ENCODE data around the gene RBCK1. TPM values are rescaled to one million over a fixed set of nuclear protein-coding genes. Genes with fewer than 3 reads are reported as not detected.

The RBCK1 gene
- total RNA-seq, 1 experiment from 2014 or later: 46.8 TPM

DNA sequence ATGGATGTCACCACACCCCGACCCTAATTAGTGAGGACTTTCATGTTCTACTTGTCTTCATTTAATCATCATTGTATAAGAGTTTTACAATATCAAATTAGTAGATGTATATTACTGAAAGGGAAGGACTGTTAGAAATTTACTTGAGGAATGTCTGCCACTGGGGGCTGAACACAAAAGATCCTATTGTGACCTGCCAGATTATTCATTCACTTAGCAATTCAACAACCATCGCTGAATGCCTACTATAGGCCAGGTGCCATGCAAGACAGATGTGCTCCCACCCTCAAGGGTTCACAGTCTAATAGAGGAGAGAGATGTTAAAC lies 8.0 kb upstream of the RBCK1 start:
- no peaks in the 10 kb centered on the region for H3K9me3 ChIP-seq (ENCODE audit: control insufficient read depth, low read depth, low read length)
- no peak overlapping the region for H3K27ac ChIP-seq (ENCODE audit: insufficient read length, low read depth, low read length)
- DNase-seq: no peak
- no peaks in the 10 kb centered on the region for H3K23me2 ChIP-seq (ENCODE audit: insufficient read length, low read depth, low read length, poor library complexity, severe bottlenecking)
- peaks cover 5% of the 10 kb centered on the region; the same call in 1 of the 2 replicates for H3K4me1 ChIP-seq (ENCODE audit: insufficient read depth, low read length)
- H3K18ac ChIP-seq (ENCODE audit: insufficient read length, low read depth, low read length): no peak overlapping the region
- TF ChIP-seq, protein P1, sequence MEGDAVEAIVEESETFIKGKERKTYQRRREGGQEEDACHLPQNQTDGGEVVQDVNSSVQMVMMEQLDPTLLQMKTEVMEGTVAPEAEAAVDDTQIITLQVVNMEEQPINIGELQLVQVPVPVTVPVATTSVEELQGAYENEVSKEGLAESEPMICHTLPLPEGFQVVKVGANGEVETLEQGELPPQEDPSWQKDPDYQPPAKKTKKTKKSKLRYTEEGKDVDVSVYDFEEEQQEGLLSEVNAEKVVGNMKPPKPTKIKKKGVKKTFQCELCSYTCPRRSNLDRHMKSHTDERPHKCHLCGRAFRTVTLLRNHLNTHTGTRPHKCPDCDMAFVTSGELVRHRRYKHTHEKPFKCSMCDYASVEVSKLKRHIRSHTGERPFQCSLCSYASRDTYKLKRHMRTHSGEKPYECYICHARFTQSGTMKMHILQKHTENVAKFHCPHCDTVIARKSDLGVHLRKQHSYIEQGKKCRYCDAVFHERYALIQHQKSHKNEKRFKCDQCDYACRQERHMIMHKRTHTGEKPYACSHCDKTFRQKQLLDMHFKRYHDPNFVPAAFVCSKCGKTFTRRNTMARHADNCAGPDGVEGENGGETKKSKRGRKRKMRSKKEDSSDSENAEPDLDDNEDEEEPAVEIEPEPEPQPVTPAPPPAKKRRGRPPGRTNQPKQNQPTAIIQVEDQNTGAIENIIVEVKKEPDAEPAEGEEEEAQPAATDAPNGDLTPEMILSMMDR (conservative IDR thresholded peaks at IDR 0.05): no peak
- H2BK5ac ChIP-seq (ENCODE audit: insufficient read length, low read length): no peak overlapping the region
- H3K27me3 ChIP-seq (ENCODE audit: insufficient read depth, low read length): no peaks in the 10 kb centered on the region
- no peak overlapping the region for H3K56ac ChIP-seq (ENCODE audit: insufficient read length, low read depth, low read length)
- H4K8ac ChIP-seq (replicated peaks; ENCODE audit: insufficient read length, low read depth, low read length): no peak overlapping the region
- no peak overlapping the region for H4K91ac ChIP-seq (ENCODE audit: insufficient read length, low read depth, low read length)
- no peaks in the 10 kb centered on the region for H4K20me1 ChIP-seq (ENCODE audit: control insufficient read depth, insufficient read depth, insufficient read length)
- H3K27ac Mint-ChIP-seq: peak overlapping the region; percentile 8 to 84 (median 48); a peak in 2 of 7 replicates
- peaks cover 16% of the 10 kb centered on the region in 2 experiments for H3K4me1 Mint-ChIP-seq
- no peak overlapping the region for H3K4me3 Mint-ChIP-seq
- no peak overlapping the region for H3K23ac ChIP-seq (ENCODE audit: insufficient read length, low read depth, low read length)
- no peak overlapping the region for H4K5ac ChIP-seq (ENCODE audit: insufficient read length, low read depth, low read length)
- H3K79me2 ChIP-seq (ENCODE audit: insufficient read depth, low read length): no peaks in the 10 kb centered on the region
- H3K36me3 Mint-ChIP-seq (ENCODE audit: insufficient read depth in 1 of 3, low read depth in 3 of 3): peaks cover 0 to 15% (median 5%) of the 10 kb centered on the region in 3 experiments; a peak in 4 of 7 replicates
- no peaks in the 10 kb centered on the region for H3K79me1 ChIP-seq (ENCODE audit: insufficient read depth, low read depth, low read length, poor library complexity, severe bottlenecking)
- H3K9ac ChIP-seq (ENCODE audit: extremely low read depth, insufficient read length, low read length): no peak overlapping the region
- WGBS (ENCODE audit: extremely low coverage, insufficient read length, low lambda C conversion rate): no CpG with 5 or more reads among the region's 2 CpGs
- H3T11ph ChIP-seq (ENCODE audit: low read length): no peak overlapping the region
- H3K4me2 ChIP-seq (ENCODE audit: insufficient read depth, insufficient read length, low read length): no peak overlapping the region
- no peak overlapping the region for H2BK20ac ChIP-seq (ENCODE audit: low read depth, low read length, poor library complexity, severe bottlenecking)
- peak overlapping the region; percentile 7 for H2AFZ ChIP-seq (ENCODE audit: low read length)
- H2AK5ac ChIP-seq (ENCODE audit: insufficient read length, low read length): no peak overlapping the region
- peaks cover 3 to 7% of the 10 kb centered on the region in 2 experiments; a peak in 3 of 5 replicates for H3K9me3 Mint-ChIP-seq
- no peak overlapping the region for H2BK120ac ChIP-seq (ENCODE audit: low read depth, low read length, poor library complexity, severe bottlenecking)
- H2BK12ac ChIP-seq (ENCODE audit: insufficient read length, low read depth, low read length): no peak overlapping the region
- H3K14ac ChIP-seq (ENCODE audit: insufficient read depth, low read length): no peak overlapping the region
- H2BK15ac ChIP-seq (ENCODE audit: low read depth, low read length): no peak overlapping the region
- H3K4ac ChIP-seq (ENCODE audit: low read depth, low read length): no peak overlapping the region
- H3K27me3 Mint-ChIP-seq (ENCODE audit: low read depth): no peaks in the 10 kb centered on the region

Data from H9 (cell line).